ENCODE data around the gene ABHD14A.

Gene ABHD14A

DNA sequence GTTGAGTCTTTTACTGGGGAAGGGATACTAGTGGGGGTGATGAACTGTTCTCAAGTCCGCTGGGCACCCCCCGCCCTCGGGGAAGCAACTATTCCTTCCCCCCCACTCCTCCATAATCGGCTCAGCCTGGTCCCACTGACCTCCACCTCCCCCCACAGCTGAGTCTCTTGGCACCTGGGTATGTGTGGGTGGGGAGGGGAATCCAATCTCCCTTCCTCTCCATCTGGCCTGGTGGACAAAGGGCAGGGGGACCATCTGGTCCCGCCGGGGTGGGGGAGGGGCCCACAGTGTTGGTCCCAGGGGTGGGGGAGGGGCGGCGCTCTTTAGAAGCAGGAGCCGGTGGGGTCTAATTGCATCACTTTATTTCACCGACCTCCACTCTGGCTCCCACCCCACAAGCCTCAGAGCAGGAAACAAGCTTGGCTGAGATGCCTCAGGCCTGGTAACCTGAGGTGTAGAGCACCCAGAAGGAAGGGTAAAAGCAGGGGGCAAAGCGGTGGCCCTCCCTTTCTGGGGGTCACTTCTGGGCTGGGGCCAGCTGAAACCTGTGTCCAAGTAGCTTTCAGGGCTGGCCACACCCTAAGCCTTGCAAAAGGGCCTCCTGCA lies 6.6 kb upstream of the ABHD14A start:
- Histone ChIP-seq H3K9ac (ENCODE audit: low read depth, low read length) (peak overlapping the region; percentile 60), H3K9me3 (ENCODE audit: control insufficient read depth, insufficient read depth, low read length) (no peaks in the 10 kb centered on the region), H3K36me3 (ENCODE audit: insufficient read depth, low read length) (no peaks in the 10 kb centered on the region), H3K4me1 (ENCODE audit: insufficient read depth, low read length) (peaks cover 26% of the 10 kb centered on the region)

- no peaks in the 10 kb centered on the region for H3K9me3 ChIP-seq (ENCODE audit: control insufficient read depth, insufficient read depth, low read length)
- peaks cover 25% of the 10 kb centered on the region for H3K4me1 ChIP-seq (ENCODE audit: insufficient read depth, low read length)
- H3K9ac ChIP-seq (ENCODE audit: low read depth, low read length), result peak overlapping the region; percentile 17; the same call in 1 of the 2 replicates
- no peaks in the 10 kb centered on the region for H3K36me3 ChIP-seq (ENCODE audit: insufficient read depth, low read length)
Observed at GRCh38 chr3:51968883-51969678, 5.8 kb upstream of the ABHD14A start.

DNA sequence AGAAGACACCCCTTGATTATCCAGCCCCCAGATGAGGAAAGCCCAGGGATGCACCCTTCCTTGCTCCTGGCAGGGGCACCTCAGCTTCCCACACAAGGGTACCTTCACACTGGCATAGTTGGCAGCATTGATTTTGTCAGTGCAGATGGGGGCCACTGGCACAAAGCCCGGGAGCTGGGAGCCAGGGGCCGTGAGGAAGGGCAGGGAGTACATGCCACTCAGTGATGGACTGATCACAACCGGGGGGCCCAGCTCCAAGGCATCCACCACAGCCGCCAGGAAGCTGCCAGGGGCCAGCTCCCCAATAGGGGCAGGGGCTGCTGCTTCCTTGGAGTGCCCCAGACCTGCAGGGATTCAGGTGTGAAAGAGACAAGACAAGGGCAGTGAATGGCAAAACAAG lies 5.0 kb upstream of the ABHD14A start:
- peaks cover 18% of the 10 kb centered on the region for H3K4me1 ChIP-seq (ENCODE audit: insufficient read depth, low read length)
- no peaks in the 10 kb centered on the region for H3K9me3 ChIP-seq (ENCODE audit: control insufficient read depth, insufficient read depth, low read length)
- no peak overlapping the region; the same call in 1 of the 2 replicates for H3K9ac ChIP-seq (ENCODE audit: low read depth, low read length)
- H3K36me3 ChIP-seq (ENCODE audit: insufficient read depth, low read length), result no peaks in the 10 kb centered on the region

DNA sequence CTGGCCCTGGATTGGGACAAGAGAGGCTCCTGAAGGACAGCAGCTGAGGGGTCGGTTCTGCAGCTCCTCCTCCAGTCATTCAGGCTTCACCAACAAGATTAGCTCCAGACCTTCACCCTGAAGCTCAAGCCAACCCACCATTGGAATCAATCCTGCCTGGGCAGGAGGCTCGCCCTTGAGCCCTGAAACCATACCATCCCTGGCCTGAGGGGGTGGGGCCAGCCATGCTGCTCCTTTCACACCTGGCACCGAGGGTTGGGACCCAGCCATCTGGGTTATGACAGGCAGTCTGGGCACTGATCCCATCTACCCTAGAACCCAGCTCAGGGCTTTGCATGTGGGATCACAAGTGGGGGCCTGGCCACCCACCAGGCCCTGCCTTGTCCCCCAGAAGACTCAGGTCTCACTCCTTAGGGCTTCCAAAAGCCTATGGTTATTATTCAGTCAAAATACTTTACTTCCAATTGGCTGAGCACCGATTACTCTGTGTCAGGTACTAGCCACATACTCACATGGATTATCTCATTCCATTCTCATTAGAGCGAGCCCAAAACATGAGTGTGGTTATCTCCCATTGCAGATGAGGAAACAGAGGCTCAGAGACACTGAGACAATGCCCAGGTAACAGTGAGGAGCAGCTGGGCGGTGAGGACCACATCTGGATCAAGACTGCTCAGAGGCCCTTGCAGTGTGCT lies 4.1 kb upstream of the ABHD14A start:
- Histone ChIP-seq H3K4me1 (ENCODE audit: insufficient read depth, low read length) (peaks cover 23% of the 10 kb centered on the region), H3K9me3 (ENCODE audit: control insufficient read depth, insufficient read depth, low read length) (no peaks in the 10 kb centered on the region), H3K9ac (ENCODE audit: low read depth, low read length) (no peak overlapping the region), H3K36me3 (ENCODE audit: insufficient read depth, low read length) (no peaks in the 10 kb centered on the region)

GRCh38 chr3:51971350-51971749 lies 3.5 kb upstream of the ABHD14A start:
- Histone ChIP-seq H3K9me3 (ENCODE audit: control insufficient read depth, insufficient read depth, low read length) (no peaks in the 10 kb centered on the region), H3K36me3 (ENCODE audit: insufficient read depth, low read length) (no peaks in the 10 kb centered on the region), H3K9ac (ENCODE audit: low read depth, low read length) (no peak overlapping the region), H3K4me1 (ENCODE audit: insufficient read depth, low read length) (peaks cover 17% of the 10 kb centered on the region)

- H3K9ac ChIP-seq (ENCODE audit: low read depth, low read length), result peak overlapping the region; percentile 47
- peaks cover 5% of the 10 kb centered on the region; the same call in 1 of the 2 replicates for H3K4me1 ChIP-seq (ENCODE audit: insufficient read depth, low read length)
Observed at GRCh38 chr3:51974277-51974962, 444 bp upstream of the ABHD14A start.

GRCh38 chr3:51975852-51976549 lies 1.1 kb downstream of the ABHD14A start:
- Histone ChIP-seq H3K9ac (ENCODE audit: low read depth, low read length) (peak overlapping the region; percentile 47; the same call in 1 of the 2 replicates), H3K9me3 (ENCODE audit: control insufficient read depth, insufficient read depth, low read length) (no peaks in the 10 kb centered on the region), H3K4me1 (ENCODE audit: insufficient read depth, low read length) (peaks cover 5% of the 10 kb centered on the region; the same call in 1 of the 2 replicates), H3K36me3 (ENCODE audit: insufficient read depth, low read length) (no peaks in the 10 kb centered on the region)

More at GRCh38 chr3:51974277-51974962, 444 bp upstream of the ABHD14A start:
- no peaks in the 10 kb centered on the region for H3K9me3 ChIP-seq (ENCODE audit: control insufficient read depth, insufficient read depth, low read length)
- no peaks in the 10 kb centered on the region for H3K36me3 ChIP-seq (ENCODE audit: insufficient read depth, low read length)

DNA sequence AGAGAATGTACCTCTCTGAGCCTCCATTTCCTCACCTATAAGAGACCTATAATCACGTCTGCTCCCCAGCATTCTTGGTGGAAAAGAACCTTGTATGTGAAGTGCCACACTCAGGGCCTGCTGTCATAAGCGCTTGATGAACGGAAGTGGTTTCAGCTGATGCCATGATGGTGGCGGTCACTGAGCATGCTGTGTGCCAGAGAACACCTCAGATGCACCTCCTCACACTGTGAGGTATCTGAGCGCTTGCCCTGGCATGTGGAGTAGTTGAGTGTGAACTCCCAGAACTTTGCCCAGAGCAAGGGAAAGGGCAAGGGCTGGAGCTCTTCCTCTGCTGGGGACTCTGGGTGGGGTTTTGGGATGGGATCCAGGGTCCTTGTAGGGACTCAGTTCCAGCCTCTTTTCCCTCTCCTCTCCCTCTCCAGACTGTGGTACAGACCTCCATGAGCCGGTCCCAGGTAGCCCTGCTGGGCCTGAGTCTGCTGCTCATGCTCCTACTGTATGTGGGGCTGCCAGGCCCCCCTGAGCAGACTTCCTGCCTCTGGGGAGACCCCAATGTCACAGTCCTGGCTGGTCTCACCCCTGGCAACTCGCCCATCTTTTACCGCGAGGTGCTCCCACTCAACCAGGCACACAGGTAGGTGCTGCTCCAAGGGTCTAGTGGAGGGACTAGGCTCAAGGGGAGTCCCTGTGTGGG lies 2.7 kb downstream of the ABHD14A start:
- Histone ChIP-seq H3K9me3 (ENCODE audit: control insufficient read depth, insufficient read depth, low read length) (no peaks in the 10 kb centered on the region), H3K4me1 (ENCODE audit: insufficient read depth, low read length) (peaks cover 5% of the 10 kb centered on the region; the same call in 1 of the 2 replicates), H3K36me3 (ENCODE audit: insufficient read depth, low read length) (no peaks in the 10 kb centered on the region), H3K9ac (ENCODE audit: low read depth, low read length) (no peak overlapping the region)

GRCh38 chr3:51978143-51978502 lies 3.3 kb downstream of the ABHD14A start:
- no peaks in the 10 kb centered on the region for H3K36me3 ChIP-seq (ENCODE audit: insufficient read depth, low read length)
- H3K9me3 ChIP-seq (ENCODE audit: control insufficient read depth, insufficient read depth, low read length), result no peaks in the 10 kb centered on the region
- no peak overlapping the region for H3K9ac ChIP-seq (ENCODE audit: low read depth, low read length)
- peaks cover 5% of the 10 kb centered on the region; the same call in 1 of the 2 replicates for H3K4me1 ChIP-seq (ENCODE audit: insufficient read depth, low read length)

DNA sequence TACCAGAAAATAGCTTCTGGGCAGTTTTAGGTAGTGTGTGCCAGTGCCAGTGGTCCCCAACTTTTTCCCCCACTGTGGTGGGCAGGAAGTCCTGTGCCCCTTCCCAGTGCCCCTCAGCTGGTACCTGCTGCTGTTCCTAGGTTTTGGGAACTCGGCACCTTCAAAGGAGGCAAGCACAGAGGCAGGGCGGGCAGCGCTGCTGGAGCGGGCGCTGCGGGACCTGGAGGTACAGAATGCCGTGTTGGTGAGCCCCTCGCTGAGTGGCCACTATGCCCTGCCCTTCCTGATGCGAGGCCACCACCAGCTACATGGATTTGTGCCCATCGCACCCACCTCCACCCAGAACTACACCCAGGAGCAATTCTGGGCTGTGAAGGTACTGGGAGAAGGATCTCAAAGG lies 5.4 kb downstream of the ABHD14A start:
- no peaks in the 10 kb centered on the region for H3K9me3 ChIP-seq (ENCODE audit: control insufficient read depth, insufficient read depth, low read length)
- peaks cover 10% of the 10 kb centered on the region; the same call in 1 of the 2 replicates for H3K4me1 ChIP-seq (ENCODE audit: insufficient read depth, low read length)
- no peak overlapping the region for H3K9ac ChIP-seq (ENCODE audit: low read depth, low read length)
- H3K36me3 ChIP-seq (ENCODE audit: insufficient read depth, low read length), result no peaks in the 10 kb centered on the region

DNA sequence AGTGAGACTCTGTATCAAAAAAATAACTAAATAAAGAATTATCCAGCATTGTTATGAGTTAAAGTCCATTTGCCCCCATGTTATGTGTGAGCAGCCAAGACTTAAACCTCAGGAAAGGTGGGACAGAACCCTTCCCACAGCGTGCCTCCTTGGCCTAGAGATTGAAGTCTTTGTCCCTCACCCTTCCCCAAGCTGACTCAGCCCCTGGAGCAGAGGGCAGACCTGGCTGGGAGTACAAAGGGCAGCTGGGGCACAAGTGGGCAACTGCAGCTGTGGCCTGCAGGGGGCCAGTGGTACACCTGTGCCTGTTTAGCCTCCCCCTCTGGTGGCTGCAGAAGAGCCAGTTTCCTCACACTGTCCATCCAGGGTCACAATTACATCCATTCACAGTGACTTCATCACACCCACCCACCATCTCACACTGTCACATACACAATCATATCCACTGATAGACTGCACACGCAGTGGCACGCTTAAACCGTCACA lies 7.5 kb downstream of the ABHD14A start:
- peaks cover 5% of the 10 kb centered on the region; the same call in 1 of the 2 replicates for H3K4me1 ChIP-seq (ENCODE audit: insufficient read depth, low read length)
- no peaks in the 10 kb centered on the region for H3K9me3 ChIP-seq (ENCODE audit: control insufficient read depth, insufficient read depth, low read length)
- peak overlapping the region; percentile 77 for H3K9ac ChIP-seq (ENCODE audit: low read depth, low read length)
- no peaks in the 10 kb centered on the region for H3K36me3 ChIP-seq (ENCODE audit: insufficient read depth, low read length)

DNA sequence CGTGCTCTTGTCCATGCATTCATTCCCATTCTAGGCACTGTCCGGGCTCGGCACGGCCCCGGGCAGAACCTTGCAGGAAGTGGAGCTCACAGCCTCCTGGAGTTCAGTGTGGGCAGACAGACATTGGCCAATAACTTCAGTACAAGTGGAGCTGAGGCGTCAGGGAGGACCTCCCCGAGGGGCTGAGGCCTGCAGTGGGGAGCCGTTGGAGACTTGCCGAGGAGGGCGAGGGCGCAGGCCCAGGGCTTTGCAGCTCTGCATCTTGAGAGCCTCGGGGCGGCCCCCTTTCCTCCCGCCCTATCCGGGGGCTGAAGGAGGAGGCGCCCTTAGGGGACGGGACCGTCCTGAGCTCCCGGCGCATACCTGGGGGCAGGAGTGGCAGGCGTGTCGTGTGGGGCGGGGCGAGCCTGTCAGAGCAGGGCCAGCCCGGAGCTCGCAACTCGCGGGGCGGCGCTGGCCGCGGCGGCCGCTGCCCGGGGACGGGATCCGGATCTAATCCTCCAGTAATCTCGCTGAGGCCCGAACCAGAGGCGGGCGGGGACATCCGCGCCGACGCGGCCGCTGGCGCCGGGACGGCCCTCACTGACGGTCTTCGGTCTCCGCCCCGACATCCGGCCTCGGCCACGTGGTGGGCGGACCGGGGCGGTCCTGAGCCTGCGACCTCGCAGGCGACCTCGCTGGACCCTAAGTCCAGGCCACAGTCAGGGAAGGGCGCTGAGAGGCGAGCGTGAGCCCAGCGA lies 8.1 kb downstream of the ABHD14A start, which contains the start of gene ACY1:
Gene ACY1 (plus strand): TSS at position 698 of the 740 bp plus-strand sequence. CDS start 530 bp downstream, outside the sequence.
- Histone ChIP-seq H3K9ac (ENCODE audit: low read depth, low read length) (peak within 1 kb of the TSS; percentile 77), H3K9me3 (ENCODE audit: control insufficient read depth, insufficient read depth, low read length) (no peaks in the 10 kb centered on the region), H3K4me1 (ENCODE audit: insufficient read depth, low read length) (peaks cover 5% of the 10 kb centered on the region; the same call in 1 of the 2 replicates), H3K36me3 (ENCODE audit: insufficient read depth, low read length) (no peaks in the 10 kb centered on the region)
